Omental fat pad (tissue), 4 donors: ENCODE results near the gene UVRAG. TPM values are rescaled to one million over a fixed set of nuclear protein-coding genes. Genes with fewer than 3 reads are reported as not detected.

Experiments
- ATAC-seq: fragments of 150-250 bp; one replicate; pipeline ENCODE4 v1.9.1; 2016; ENCODE audit warnings: mild to moderate bottlenecking, moderate library complexity; ENCODE audit not compliant: low FRiP score
- DNase-seq: peaks from one replicate; pipeline ENCODE4 v3.0.0-alpha.2; 2019; ENCODE audit warnings: low spot score
- small RNA-seq: library from RNA; depleted of rRNA; stranded (forward); fragments of <200 nt; gene quantifications from one replicate; pipeline ENCODE3, GENCODE V24; 2016
- total RNA-seq, 4 donors: library from RNA; depleted of rRNA; stranded (reverse); fragments of >200 nt; gene quantifications; one replicate each; pipeline ENCODE4 v1.1.0, GENCODE V29; 2016
- TF ChIP-seq, protein P1 (sequence below), 3 donors: fragments of 450-650 bp; IDR thresholded peaks; one replicate each; pipeline ENCODE4 v1.5.1; 2016 to 2017; ENCODE audit warnings: antibody characterized with exemption in 3 of 3, mild to moderate bottlenecking in 3 of 3, moderate library complexity in 2 of 3

UVRAG gene
- total RNA-seq, 4 donors from 2014 or later: 39.6 to 72.9 (median 61.5) TPM

DNA sequence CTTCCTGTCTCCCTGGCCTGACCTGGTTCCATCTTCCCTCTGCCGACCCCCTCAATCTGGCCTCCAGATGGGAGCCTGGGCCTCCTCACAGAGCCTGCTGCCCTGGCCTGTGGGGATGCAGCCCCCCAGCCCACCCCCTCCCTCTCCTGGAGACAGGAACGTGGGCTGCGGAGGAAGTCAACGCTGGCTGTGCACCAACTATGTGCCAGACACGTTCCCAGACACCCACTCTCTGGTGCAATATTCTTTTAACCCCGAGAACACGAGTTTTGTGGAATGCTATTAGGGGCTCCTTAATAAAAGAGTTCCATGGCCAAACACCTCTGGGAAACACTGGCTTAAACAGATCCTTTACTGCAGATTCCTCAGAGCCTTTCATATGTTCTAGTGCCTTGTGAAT, 375.4 kb downstream of the UVRAG start:
- DNase-seq: no peak
- TF ChIP-seq, protein P1, sequence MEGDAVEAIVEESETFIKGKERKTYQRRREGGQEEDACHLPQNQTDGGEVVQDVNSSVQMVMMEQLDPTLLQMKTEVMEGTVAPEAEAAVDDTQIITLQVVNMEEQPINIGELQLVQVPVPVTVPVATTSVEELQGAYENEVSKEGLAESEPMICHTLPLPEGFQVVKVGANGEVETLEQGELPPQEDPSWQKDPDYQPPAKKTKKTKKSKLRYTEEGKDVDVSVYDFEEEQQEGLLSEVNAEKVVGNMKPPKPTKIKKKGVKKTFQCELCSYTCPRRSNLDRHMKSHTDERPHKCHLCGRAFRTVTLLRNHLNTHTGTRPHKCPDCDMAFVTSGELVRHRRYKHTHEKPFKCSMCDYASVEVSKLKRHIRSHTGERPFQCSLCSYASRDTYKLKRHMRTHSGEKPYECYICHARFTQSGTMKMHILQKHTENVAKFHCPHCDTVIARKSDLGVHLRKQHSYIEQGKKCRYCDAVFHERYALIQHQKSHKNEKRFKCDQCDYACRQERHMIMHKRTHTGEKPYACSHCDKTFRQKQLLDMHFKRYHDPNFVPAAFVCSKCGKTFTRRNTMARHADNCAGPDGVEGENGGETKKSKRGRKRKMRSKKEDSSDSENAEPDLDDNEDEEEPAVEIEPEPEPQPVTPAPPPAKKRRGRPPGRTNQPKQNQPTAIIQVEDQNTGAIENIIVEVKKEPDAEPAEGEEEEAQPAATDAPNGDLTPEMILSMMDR (IDR thresholded peaks at IDR 0.05): no peak
- no peak for ATAC-seq

Small RNA genes lying within 50 kb of the gene (small RNA-seq; reads per million reads assigned to genes)
- not detected for gene RF00019
- not detected for gene RNA5SP344

Other genes with a start within 250 kb of the UVRAG start
- 1 to 10 TPM; 3.2 to 7.0 (median 4.2) TPM for gene MAP6, start 146.2 kb upstream of the UVRAG start, total RNA-seq
- not detected for gene MOGAT2, start 97.4 kb upstream of the UVRAG start, total RNA-seq
- gene DGAT2, start 46.4 kb upstream of the UVRAG start, total RNA-seq: 100 to 1,000 TPM in 3 of 4 donors, 10 to 100 TPM in 1; 67.7 to 663 (median 270) TPM